KOPT-K1 (cell line): ENCODE measurements around the gene RBMS3.

Experiments used
- H3K27ac ChIP-seq: fragments of 200-600 bp; sonication (generic); 2 replicates; pipeline ENCODE4 v1.5.1; 2016; ENCODE audit warnings: antibody characterized with exemption, mild to moderate bottlenecking, low read depth, low read length; ENCODE audit not compliant: poor library complexity, severe bottlenecking
- H3K36me3 ChIP-seq: fragments of 200-600 bp; sonication (generic); 2 replicates; pipeline ENCODE4 v1.5.1; 2017; ENCODE audit warnings: antibody characterized with exemption, mild to moderate bottlenecking, low read length, moderate library complexity; ENCODE audit not compliant: insufficient read depth
- H3K9me3 ChIP-seq: fragments of 200-600 bp; sonication (generic); 2 replicates; pipeline ENCODE4 v1.5.1; 2017; ENCODE audit warnings: antibody characterized with exemption, low read length, mild to moderate bottlenecking; ENCODE audit not compliant: insufficient read depth, poor library complexity, severe bottlenecking

RBMS3 gene

GRCh38 chr3:29628795-29629194, 347.9 kb downstream of the RBMS3 start:
- H3K36me3 ChIP-seq = no peaks in the 10 kb centered on the region
- no peak overlapping the region for H3K27ac ChIP-seq
- H3K9me3 ChIP-seq = no peaks in the 10 kb centered on the region

- no peak overlapping the region for H3K27ac ChIP-seq
- no peaks in the 10 kb centered on the region for H3K9me3 ChIP-seq
- H3K36me3 ChIP-seq = no peaks in the 10 kb centered on the region
These were observed 355.0 kb downstream of the RBMS3 start for GRCh38 chr3:29635888-29636287.

GRCh38 chr3:29637068-29637467, 356.2 kb downstream of the RBMS3 start:
- H3K9me3 ChIP-seq = no peaks in the 10 kb centered on the region
- H3K27ac ChIP-seq = no peak overlapping the region
- no peaks in the 10 kb centered on the region for H3K36me3 ChIP-seq

GRCh38 chr3:29639578-29640290, 358.9 kb downstream of the RBMS3 start:
- Histone ChIP-seq H3K9me3 (no peaks in the 10 kb centered on the region), H3K27ac (no peak overlapping the region), H3K36me3 (no peaks in the 10 kb centered on the region)

GRCh38 chr3:29642393-29643033, 361.6 kb downstream of the RBMS3 start:
- H3K9me3 ChIP-seq = no peaks in the 10 kb centered on the region
- H3K36me3 ChIP-seq = no peaks in the 10 kb centered on the region
- H3K27ac ChIP-seq = no peak overlapping the region

GRCh38 chr3:29643034-29643425, 362.2 kb downstream of the RBMS3 start:
- Histone ChIP-seq H3K9me3 (no peaks in the 10 kb centered on the region), H3K27ac (no peak overlapping the region)

GRCh38 chr3:29644261-29644660, 363.4 kb downstream of the RBMS3 start:
- no peaks in the 10 kb centered on the region for H3K9me3 ChIP-seq
- H3K36me3 ChIP-seq = no peaks in the 10 kb centered on the region
- no peak overlapping the region for H3K27ac ChIP-seq

More at GRCh38 chr3:29643034-29643425, 362.2 kb downstream of the RBMS3 start:
- H3K36me3 ChIP-seq = no peaks in the 10 kb centered on the region

GRCh38 chr3:29644956-29645636, 364.2 kb downstream of the RBMS3 start:
- Histone ChIP-seq H3K9me3 (no peaks in the 10 kb centered on the region), H3K27ac (no peak overlapping the region), H3K36me3 (no peaks in the 10 kb centered on the region)

- Histone ChIP-seq H3K27ac (no peak overlapping the region), H3K36me3 (no peaks in the 10 kb centered on the region), H3K9me3 (no peaks in the 10 kb centered on the region)
These were observed 365.2 kb downstream of the RBMS3 start for GRCh38 chr3:29646043-29646442.

GRCh38 chr3:29649815-29650547, 369.1 kb downstream of the RBMS3 start:
- no peak overlapping the region for H3K27ac ChIP-seq
- no peaks in the 10 kb centered on the region for H3K9me3 ChIP-seq
- H3K36me3 ChIP-seq = no peaks in the 10 kb centered on the region

GRCh38 chr3:29653680-29654079, 372.8 kb downstream of the RBMS3 start:
- H3K36me3 ChIP-seq = no peaks in the 10 kb centered on the region
- H3K9me3 ChIP-seq = no peaks in the 10 kb centered on the region
- no peak overlapping the region for H3K27ac ChIP-seq

- Histone ChIP-seq H3K36me3 (no peaks in the 10 kb centered on the region), H3K27ac (no peak overlapping the region), H3K9me3 (no peaks in the 10 kb centered on the region)
These were observed 374.3 kb downstream of the RBMS3 start for GRCh38 chr3:29655015-29655747.

GRCh38 chr3:29665688-29666087, 384.8 kb downstream of the RBMS3 start:
- H3K36me3 ChIP-seq = no peaks in the 10 kb centered on the region
- H3K27ac ChIP-seq = no peak overlapping the region
- H3K9me3 ChIP-seq = no peaks in the 10 kb centered on the region

- H3K9me3 ChIP-seq = no peaks in the 10 kb centered on the region
- H3K27ac ChIP-seq = no peak overlapping the region
These were observed 387.4 kb downstream of the RBMS3 start for GRCh38 chr3:29668233-29668632.

More at GRCh38 chr3:29668233-29668632, 387.4 kb downstream of the RBMS3 start:
- no peaks in the 10 kb centered on the region for H3K36me3 ChIP-seq
